Type B pancreatic cell (in vitro differentiated cells): ENCODE results near the gene RAD9A. TPM values are rescaled to one million over a fixed set of nuclear protein-coding genes. Genes with fewer than 3 reads are reported as not detected.

ENCODE experiments used
- DNase-seq: peaks from one replicate; pipeline ENCODE4 v3.0.0; 2021; ENCODE audit warnings: mixed read lengths; ENCODE audit not compliant: unreplicated experiment; ENCODE audit errors: extremely low spot score
- H3K27ac Mint-ChIP-seq: 2 replicates; pipeline ENCODE4 v1.8.0; 2021; ENCODE audit warnings: mild to moderate bottlenecking, mixed read lengths
- H3K27me3 Mint-ChIP-seq: 2 replicates; pipeline ENCODE4 v1.8.0; 2021; ENCODE audit warnings: mixed read lengths
- H3K36me3 Mint-ChIP-seq: 2 replicates; pipeline ENCODE4 v1.8.0; 2021; ENCODE audit warnings: mixed read lengths
- H3K4me1 Mint-ChIP-seq: one replicate; pipeline ENCODE4 v1.8.0; 2021; ENCODE audit warnings: mixed read lengths; ENCODE audit not compliant: unreplicated experiment
- H3K4me3 Mint-ChIP-seq: 2 replicates; pipeline ENCODE4 v1.8.0; 2021; ENCODE audit warnings: mild to moderate bottlenecking, mixed read lengths
- H3K9me3 Mint-ChIP-seq: 2 replicates; pipeline ENCODE4 v1.8.0; 2021; ENCODE audit warnings: mixed read lengths
- total RNA-seq: library from RNA; stranded (reverse); gene quantifications from 2 replicates; pipeline ENCODE4 v1.2.1, GENCODE V29; 2021; ENCODE audit warnings: low replicate concordance
- TF ChIP-seq, protein P1 (sequence below): fragments of 200-600 bp; sonication (generic); conservative IDR thresholded peaks from 2 replicates; pipeline ENCODE4 v1.5.0; 2021; ENCODE audit warnings: antibody characterized with exemption, mild to moderate bottlenecking

Gene RAD9A
- total RNA-seq, 1 donor from 2014 or later: 41.2 TPM

DNA sequence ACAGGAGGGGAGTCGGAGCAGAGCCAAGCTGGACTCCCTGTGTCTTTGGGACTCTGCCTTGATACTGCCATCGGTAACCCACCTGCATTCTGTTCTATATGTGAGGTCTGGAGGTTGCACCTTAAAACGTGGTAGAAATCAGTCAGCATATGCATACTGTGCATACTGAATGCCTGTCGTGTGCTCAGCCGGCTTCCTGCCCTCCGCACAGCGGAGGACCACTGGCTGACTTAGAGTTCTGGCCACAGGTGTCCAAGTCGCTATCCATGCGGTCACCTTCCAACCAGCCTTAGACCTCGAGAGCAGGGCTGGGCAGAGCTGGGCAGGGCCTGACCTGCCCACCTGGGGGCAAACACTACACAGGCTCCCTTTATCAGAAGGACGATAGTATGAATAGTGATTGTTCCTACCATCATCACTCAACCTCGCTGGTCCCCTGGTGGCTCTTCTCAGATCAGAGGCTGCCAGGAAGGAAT, 15.9 kb downstream of the RAD9A start:
- TF ChIP-seq, protein P1, sequence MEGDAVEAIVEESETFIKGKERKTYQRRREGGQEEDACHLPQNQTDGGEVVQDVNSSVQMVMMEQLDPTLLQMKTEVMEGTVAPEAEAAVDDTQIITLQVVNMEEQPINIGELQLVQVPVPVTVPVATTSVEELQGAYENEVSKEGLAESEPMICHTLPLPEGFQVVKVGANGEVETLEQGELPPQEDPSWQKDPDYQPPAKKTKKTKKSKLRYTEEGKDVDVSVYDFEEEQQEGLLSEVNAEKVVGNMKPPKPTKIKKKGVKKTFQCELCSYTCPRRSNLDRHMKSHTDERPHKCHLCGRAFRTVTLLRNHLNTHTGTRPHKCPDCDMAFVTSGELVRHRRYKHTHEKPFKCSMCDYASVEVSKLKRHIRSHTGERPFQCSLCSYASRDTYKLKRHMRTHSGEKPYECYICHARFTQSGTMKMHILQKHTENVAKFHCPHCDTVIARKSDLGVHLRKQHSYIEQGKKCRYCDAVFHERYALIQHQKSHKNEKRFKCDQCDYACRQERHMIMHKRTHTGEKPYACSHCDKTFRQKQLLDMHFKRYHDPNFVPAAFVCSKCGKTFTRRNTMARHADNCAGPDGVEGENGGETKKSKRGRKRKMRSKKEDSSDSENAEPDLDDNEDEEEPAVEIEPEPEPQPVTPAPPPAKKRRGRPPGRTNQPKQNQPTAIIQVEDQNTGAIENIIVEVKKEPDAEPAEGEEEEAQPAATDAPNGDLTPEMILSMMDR: no peak
- H3K4me3 Mint-ChIP-seq: no peak overlapping the region
- H3K27me3 Mint-ChIP-seq: peaks cover 24% of the 10 kb centered on the region
- H3K9me3 Mint-ChIP-seq: no peaks in the 10 kb centered on the region
- peaks cover 6% of the 10 kb centered on the region for H3K4me1 Mint-ChIP-seq
- H3K36me3 Mint-ChIP-seq: no peaks in the 10 kb centered on the region
- H3K27ac Mint-ChIP-seq: no peak overlapping the region
- DNase-seq: no peak

DNA sequence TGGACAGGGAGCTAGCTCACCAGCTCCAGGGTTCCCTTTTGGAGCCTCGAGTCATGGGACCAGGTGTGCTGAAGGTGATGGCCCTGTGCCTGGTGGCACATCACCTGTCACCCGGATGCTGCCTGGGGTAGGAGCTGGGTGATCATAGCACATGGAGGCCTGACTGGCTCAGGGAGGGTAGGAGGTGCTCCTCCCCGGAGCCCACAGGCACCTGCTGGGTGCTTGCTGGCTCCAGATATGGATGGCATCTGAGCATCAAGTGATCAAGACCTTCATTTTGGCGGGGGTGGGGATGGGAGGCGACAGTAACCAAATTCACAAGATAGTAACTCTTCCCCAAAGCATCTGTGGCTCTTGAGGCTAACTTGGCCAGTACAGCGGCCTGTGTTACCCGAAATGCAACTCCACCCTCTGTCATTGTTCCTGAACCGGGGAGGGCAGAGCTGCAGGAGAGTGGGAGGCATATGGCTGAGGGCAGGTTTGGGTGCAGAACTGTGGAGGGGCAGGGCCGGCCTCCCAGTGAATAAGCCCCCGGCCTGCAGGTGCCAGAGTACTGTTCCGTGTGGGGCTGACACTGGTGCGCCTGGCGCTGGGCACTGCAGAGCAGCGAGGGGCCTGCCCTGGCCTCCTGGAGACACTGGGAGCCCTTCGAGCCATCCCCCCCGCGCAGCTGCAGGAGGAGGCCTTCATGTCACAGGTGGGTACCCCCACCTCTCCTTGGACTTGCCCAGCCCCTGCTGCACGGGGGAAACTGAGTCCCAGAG, 16.8 kb downstream of the RAD9A start:
- Mint-ChIP-seq H3K27me3 (peaks cover 33% of the 10 kb centered on the region), H3K4me3 (no peak overlapping the region), H3K4me1 (peaks cover 11% of the 10 kb centered on the region), H3K27ac (no peak overlapping the region), H3K9me3 (no peaks in the 10 kb centered on the region), H3K36me3 (no peaks in the 10 kb centered on the region)
- no peak for DNase-seq
- TF ChIP-seq, protein P1: no peak

DNA sequence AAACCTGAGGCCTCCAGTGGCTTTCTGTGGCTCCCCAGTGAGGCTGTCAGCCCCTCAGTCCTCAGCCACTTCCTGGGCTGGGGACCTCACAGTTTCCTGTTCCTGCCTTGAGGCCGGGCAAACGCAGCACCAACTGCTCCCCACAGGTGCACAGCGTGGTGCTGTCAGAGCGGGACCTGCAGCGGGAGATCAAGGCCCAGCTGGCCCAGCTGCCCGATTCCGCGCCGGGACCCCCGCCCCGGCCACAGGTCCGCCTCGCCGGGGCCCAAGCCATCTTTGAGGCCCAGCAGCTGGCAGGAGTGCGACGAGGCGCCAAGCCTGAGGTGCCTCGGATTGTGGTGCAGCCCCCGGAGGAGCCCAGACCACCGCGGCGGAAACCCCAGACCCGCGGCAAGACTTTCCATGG, 17.5 kb downstream of the RAD9A start:
- Mint-ChIP-seq H3K36me3 (no peaks in the 10 kb centered on the region), H3K27ac (no peak overlapping the region), H3K4me3 (no peak overlapping the region), H3K27me3 (peaks cover 39% of the 10 kb centered on the region), H3K9me3 (no peaks in the 10 kb centered on the region), H3K4me1 (peaks cover 11% of the 10 kb centered on the region)
- no peak for DNase-seq
- TF ChIP-seq, protein P1: no peak

DNA sequence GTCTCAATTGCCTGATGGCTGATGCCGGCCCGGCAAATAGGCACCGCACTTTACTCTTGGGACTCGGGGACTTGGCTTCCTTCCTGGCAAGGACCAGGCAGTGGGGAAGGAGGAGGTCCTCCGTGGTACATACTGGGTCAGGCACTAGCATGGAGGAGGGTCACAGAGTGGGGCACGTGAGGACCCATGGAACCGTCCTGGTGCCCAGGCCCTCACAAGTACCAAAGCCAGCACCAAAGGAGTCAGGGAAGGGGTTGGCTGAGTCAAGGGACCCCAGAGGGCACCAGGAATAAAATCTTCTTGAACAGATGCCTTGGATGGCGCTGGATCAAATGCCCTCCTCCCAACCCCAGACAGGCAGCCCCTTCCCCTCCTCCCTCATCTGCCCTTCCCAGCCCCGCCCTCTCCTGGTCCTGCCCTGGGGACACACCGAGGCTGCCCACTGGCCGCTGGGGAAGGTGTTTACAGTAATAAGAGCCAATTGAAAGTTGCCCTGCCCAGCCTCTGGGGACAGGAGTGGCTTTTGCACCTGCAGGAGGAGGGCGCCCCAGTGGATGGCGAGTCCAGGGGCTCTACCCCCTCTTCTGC, 18.1 kb downstream of the RAD9A start:
- no peaks in the 10 kb centered on the region for H3K9me3 Mint-ChIP-seq
- no peak for DNase-seq
- peaks cover 43% of the 10 kb centered on the region for H3K27me3 Mint-ChIP-seq

DNA sequence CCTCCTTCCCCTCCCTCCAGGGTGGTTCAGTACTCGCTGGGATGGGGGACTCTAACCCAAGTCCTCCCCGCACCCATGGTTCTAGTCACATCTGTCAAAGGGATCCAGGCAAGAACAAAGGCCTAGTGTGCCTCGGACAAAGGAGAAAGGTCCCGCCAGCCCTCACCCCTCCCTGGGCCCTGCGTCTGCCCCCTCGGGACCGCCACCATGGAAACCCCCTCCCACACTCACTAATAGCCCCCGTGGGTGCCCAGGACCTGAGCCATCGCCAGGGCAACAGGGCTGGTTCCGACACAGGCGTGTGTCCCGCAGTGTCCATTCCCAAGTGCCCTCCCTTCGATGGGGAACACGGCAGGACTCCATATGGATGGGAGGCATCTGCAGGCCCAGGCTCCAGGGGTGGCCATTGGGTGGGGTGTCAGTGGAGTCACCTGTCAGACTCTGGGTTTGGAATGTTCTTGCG, 18.6 kb downstream of the RAD9A start:
- H3K9me3 Mint-ChIP-seq: no peaks in the 10 kb centered on the region
- no peak overlapping the region for H3K4me3 Mint-ChIP-seq
- H3K27me3 Mint-ChIP-seq: peaks cover 47% of the 10 kb centered on the region
- H3K4me1 Mint-ChIP-seq: peaks cover 11% of the 10 kb centered on the region
- no peak for DNase-seq
- TF ChIP-seq, protein P1: no peak
- H3K36me3 Mint-ChIP-seq: no peaks in the 10 kb centered on the region
- no peak overlapping the region for H3K27ac Mint-ChIP-seq

More for the DNA sequence above, 18.1 kb downstream of the RAD9A start:
- TF ChIP-seq, protein P1: no peak
- H3K27ac Mint-ChIP-seq: no peak overlapping the region
- H3K4me1 Mint-ChIP-seq: peaks cover 11% of the 10 kb centered on the region
- H3K4me3 Mint-ChIP-seq: no peak overlapping the region
- no peaks in the 10 kb centered on the region for H3K36me3 Mint-ChIP-seq
